GM12878 (cell line): ENCODE measurements around the gene IGSF11. TPM values are rescaled to one million over a fixed set of nuclear protein-coding genes. Genes with fewer than 3 reads are reported as not detected.

Source experiments
- ATAC-seq: fragments of 200-7000 bp; cut with Tn5 transposase; 3 replicates; pipeline ENCODE4 v1.9.1; 2020; ENCODE audit warnings: mild to moderate bottlenecking, moderate library complexity
- BruUV-seq: library from RNA; stranded (reverse); fragments of 400-500 nt; replicated peaks from 2 replicates; lab custom pipeline; 2021; lab: Mats Ljungman, UMichigan
- CTCF ChIA-PET: fragments of 300-600 bp; sonication (Branson Sonifier 250); formaldehyde crosslinking; extraction: SDS; loops from one replicate; lab custom pipeline; 2021; ENCODE audit warnings: inconsistent platforms; lab: Yijun Ruan, JAX
- POLR2A ChIA-PET: fragments of 350-600 bp; formaldehyde crosslinking; extraction: SDS; loops from one replicate; lab custom pipeline; 2021; ENCODE audit warnings: inconsistent platforms; lab: Charles Lee
- RAD21 ChIA-PET: fragments of 300-600 bp; sonication (Branson Sonifier 250); formaldehyde crosslinking; loops from one replicate; lab custom pipeline; 2023; ENCODE audit warnings: antibody characterized with exemption; ENCODE audit not compliant: unreplicated experiment; lab: Charles Lee
- SMC1A ChIA-PET: fragments of 300-600 bp; sonication (Branson Sonifier 250); formaldehyde crosslinking; loops from one replicate; lab custom pipeline; 2023; ENCODE audit not compliant: unreplicated experiment, uncharacterized antibody; lab: Charles Lee
- DNase-seq: peaks from one replicate; pipeline ENCODE4 v3.0.0-alpha.2; 2011; ENCODE audit warnings: low read depth, low spot score
- FAIRE-seq: peaks from 3 replicates; lab custom pipeline; 2011; peaks lifted over from hg19 to GRCh38; lab: Jason Lieb, UNC
- H2AFZ ChIP-seq: 2 replicates; pipeline ENCODE4 v1.6.0; 2011; ENCODE audit warnings: low read depth, low read length, control low read depth; ENCODE audit not compliant: control insufficient read depth
- H3K27ac ChIP-seq: 2 replicates; pipeline ENCODE4 v1.5.1; 2011; ENCODE audit warnings: control low read depth; ENCODE audit not compliant: control insufficient read depth, insufficient read depth
- H3K27me3 ChIP-seq, 2 experiments: replicated peaks in 1 of 2; 2 replicates each; pipeline versions ENCODE4 v1.6.0 to v1.6.1; 2011; ENCODE audit warnings: low read length in 1 of 2; ENCODE audit not compliant: control insufficient read depth in 2 of 2, insufficient read depth in 2 of 2
- H3K36me3 ChIP-seq, 2 experiments: 2 replicates each; pipeline ENCODE4 v1.5.1; 2011; ENCODE audit warnings: low read length in 1 of 2; ENCODE audit not compliant: control insufficient read depth in 2 of 2, insufficient read depth in 2 of 2
- H3K4me1 ChIP-seq: 2 replicates; pipeline ENCODE4 v1.6.1; 2011; ENCODE audit warnings: mild to moderate bottlenecking, low read length, moderate library complexity, mixed read lengths; ENCODE audit not compliant: control insufficient read depth, insufficient read depth
- H3K4me2 ChIP-seq: 2 replicates; pipeline ENCODE4 v1.6.0; 2011; ENCODE audit warnings: control low read depth; ENCODE audit not compliant: control insufficient read depth, insufficient read depth
- H3K4me3 ChIP-seq: fragments of 200-600 bp; sonication (generic); 2 replicates; pipeline ENCODE4 v1.5.1; 2016
- H3K79me2 ChIP-seq: 2 replicates; pipeline ENCODE4 v1.6.0; 2011; ENCODE audit warnings: low read length; ENCODE audit not compliant: control insufficient read depth, insufficient read depth
- H3K9ac ChIP-seq: 2 replicates; pipeline ENCODE4 v1.8.0; 2011; ENCODE audit warnings: low read length, control low read depth, mixed read lengths; ENCODE audit not compliant: control insufficient read depth, insufficient read depth
- H3K9me3 ChIP-seq: replicated peaks from 3 replicates; pipeline ENCODE4 v1.5.1; 2011; ENCODE audit warnings: mild to moderate bottlenecking, low read length; ENCODE audit not compliant: control insufficient read depth, insufficient read depth
- H4K20me1 ChIP-seq: 2 replicates; pipeline ENCODE4 v1.6.0; 2011; ENCODE audit not compliant: control insufficient read depth, insufficient read depth
- BCL11A ChIP-seq: IDR thresholded peaks from 2 replicates; pipeline ENCODE4 v1.6.1; 2011; ENCODE audit warnings: low read depth, low read length
- BMI1 ChIP-seq: fragments of 450-650 bp; IDR thresholded peaks from 2 replicates; pipeline ENCODE4 v1.6.1; 2016; ENCODE audit warnings: mild to moderate bottlenecking, moderate library complexity, borderline replicate concordance
- DPF2 ChIP-seq: fragments of 450-650 bp; IDR thresholded peaks from 2 replicates; pipeline ENCODE4 v1.6.1; 2017; ENCODE audit warnings: mild to moderate bottlenecking
- IKZF1 ChIP-seq: fragments of 450-650 bp; conservative IDR thresholded peaks from 2 replicates; pipeline ENCODE4 v1.6.1; 2017; ENCODE audit warnings: antibody characterized with exemption, mild to moderate bottlenecking
- NR2C1 ChIP-seq: fragments of 450-650 bp; IDR thresholded peaks from 2 replicates; pipeline ENCODE4 v1.6.1; 2017; ENCODE audit warnings: antibody characterized with exemption, mild to moderate bottlenecking, moderate library complexity
- NR2C2 ChIP-seq: IDR thresholded peaks from 2 replicates; pipeline ENCODE4 v1.6.1; 2011; ENCODE audit warnings: borderline replicate concordance, low read depth; ENCODE audit not compliant: control insufficient read depth, insufficient read length
- POLR2A ChIP-seq: IDR thresholded peaks from 2 replicates; pipeline ENCODE4 v1.6.1; 2011; ENCODE audit warnings: low read depth, mild to moderate bottlenecking, low read length
- RUNX3 ChIP-seq: IDR thresholded peaks from 2 replicates; pipeline ENCODE4 v1.6.1; 2012; ENCODE audit warnings: low read length, inconsistent platforms
- SIX5 ChIP-seq: IDR thresholded peaks from 2 replicates; pipeline ENCODE4 v1.6.1; 2011; ENCODE audit warnings: mild to moderate bottlenecking, low read depth, low read length, moderate library complexity; ENCODE audit not compliant: severe bottlenecking
- ZBTB33 ChIP-seq: fragments of 450-650 bp; IDR thresholded peaks from 2 replicates; pipeline ENCODE4 v1.6.1; 2017; ENCODE audit warnings: mild to moderate bottlenecking
- ZNF592 ChIP-seq: fragments of 450-650 bp; IDR thresholded peaks from 2 replicates; pipeline ENCODE4 v1.6.1; 2017; ENCODE audit warnings: mild to moderate bottlenecking, moderate library complexity
- ZNF622 ChIP-seq: fragments of 450-650 bp; IDR thresholded peaks from 2 replicates; pipeline ENCODE4 v1.6.1; 2017; ENCODE audit warnings: mild to moderate bottlenecking, inconsistent platforms
- WGBS: methylation state at CpG from one replicate; pipeline ENCODE4 v1.1.6; 2016; ENCODE audit warnings: low lambda C conversion rate; ENCODE audit not compliant: insufficient replicate concordance, insufficient coverage; ENCODE audit errors: missing lambda C conversion rate; 5-methylcytosine and 5-hydroxymethylcytosine counted together
- in situ Hi-C: fragments of 300-500 bp; cut with MboI; formaldehyde crosslinking; loops from 9 replicates; pipeline ENCODE4 v1.14.3; 2018; ENCODE audit warnings: mixed read lengths
- intact Hi-C: fragments of 100-400 bp; cut with micrococcal nuclease; formaldehyde crosslinking; loops from one replicate; pipeline ENCODE4 v1.14.2; 2022; ENCODE audit not compliant: unreplicated experiment
- polyA plus RNA-seq, 11 experiments: library from polyadenylated mRNA; depleted of rRNA in 4 of 11; unstranded in 6 of 11; stranded (reverse) in 5 of 11; fragments of >200 nt; fragmentation: Nextera tagmentation in 4 of 11; fragmentation: Illumina TruSeq in 1 of 11; extraction: Ambion mirVana in 4 of 11; extraction: Trizol in 1 of 11; gene quantifications; 1 replicate in 1 of 11; 2 replicates in 10 of 11; pipeline versions ENCODE4 v1.2.1 to v1.2.3, GENCODE V29; 2011 to 2016; ENCODE audit warnings: inconsistent platforms in 2 of 11, missing spikeins in 2 of 11, low read depth in 1 of 11
- total RNA-seq, 4 experiments: library from RNA; depleted of rRNA in 3 of 4; stranded (reverse); fragments of >200 nt in 3 of 4; fragmentation: Illumina TruSeq in 1 of 4; extraction: Trizol in 1 of 4; gene quantifications; 2 replicates each; pipeline versions ENCODE4 v1.2.1 to v1.2.3, GENCODE V29; 2013 to 2021
- TF ChIP-seq, protein P1 (sequence below): IDR thresholded peaks from 2 replicates; pipeline ENCODE4 v1.6.1; 2012; ENCODE audit warnings: low read length, inconsistent platforms

The IGSF11 gene
- total and polyA plus RNA-seq, 10 of the 15 experiments (the other 5 are each of a cell fraction or from before 2014, with no cell fraction given), result 0.03 TPM; not detected in 9

DNA sequence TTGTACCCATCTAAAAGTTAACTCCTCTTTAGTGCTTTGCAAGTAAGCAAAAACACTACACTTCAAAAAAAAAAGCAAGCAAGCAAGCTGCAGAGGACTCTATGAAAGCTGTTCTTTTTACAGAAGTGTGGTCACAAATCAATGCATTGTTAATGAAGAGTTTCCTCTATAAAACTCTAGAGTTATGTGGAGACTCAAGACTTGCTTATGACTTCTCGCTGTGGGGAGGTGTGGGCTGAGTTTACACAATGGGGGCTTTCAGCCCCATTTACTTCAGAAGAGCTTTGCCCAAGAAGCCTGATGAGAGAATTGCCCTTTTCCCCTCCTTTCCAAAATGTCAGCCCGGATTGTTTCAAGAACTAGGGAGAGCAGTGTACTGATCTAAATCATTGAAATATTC lies 144.4 kb downstream of the IGSF11 start:
- in situ Hi-C loops, result no loop called here
- Histone ChIP-seq H3K27me3 (no peaks in the 10 kb centered on the region), H3K79me2 (no peaks in the 10 kb centered on the region), H3K9ac (no peak overlapping the region), H3K4me1 (no peaks in the 10 kb centered on the region), H3K4me2 (no peak overlapping the region), H3K4me3 (no peak overlapping the region), H4K20me1 (no peaks in the 10 kb centered on the region), H2AFZ (no peak overlapping the region), H3K27ac (no peak overlapping the region), H3K36me3 (no peaks in the 10 kb centered on the region), H3K9me3 (no peaks in the 10 kb centered on the region)
- ChIA-PET CTCF (interaction anchor here (0.5 kb wide), 1 partner anchor 207 kb away, joined by 3 read pairs; no protein-coding TSS in a partner anchor), POLR2A (no interaction called here), RAD21 (no interaction called here), SMC1A (interaction anchor here (0.6 kb wide), 1 partner anchor 42 kb away, joined by 4 read pairs; no protein-coding TSS in a partner anchor)
- TF ChIP-seq BMI1 (no peak), DPF2 (no peak), NR2C2 (no peak), ZNF622 (no peak), NR2C1 (no peak), BCL11A (no peak), POLR2A (no peak)
- TF ChIP-seq, protein P1, sequence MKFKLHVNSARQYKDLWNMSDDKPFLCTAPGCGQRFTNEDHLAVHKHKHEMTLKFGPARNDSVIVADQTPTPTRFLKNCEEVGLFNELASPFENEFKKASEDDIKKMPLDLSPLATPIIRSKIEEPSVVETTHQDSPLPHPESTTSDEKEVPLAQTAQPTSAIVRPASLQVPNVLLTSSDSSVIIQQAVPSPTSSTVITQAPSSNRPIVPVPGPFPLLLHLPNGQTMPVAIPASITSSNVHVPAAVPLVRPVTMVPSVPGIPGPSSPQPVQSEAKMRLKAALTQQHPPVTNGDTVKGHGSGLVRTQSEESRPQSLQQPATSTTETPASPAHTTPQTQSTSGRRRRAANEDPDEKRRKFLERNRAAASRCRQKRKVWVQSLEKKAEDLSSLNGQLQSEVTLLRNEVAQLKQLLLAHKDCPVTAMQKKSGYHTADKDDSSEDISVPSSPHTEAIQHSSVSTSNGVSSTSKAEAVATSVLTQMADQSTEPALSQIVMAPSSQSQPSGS, result no peak
- no TSS peak for BruUV-seq
- WGBS, result 25% methylated on average over 2 of the region's 2 CpGs
- FAIRE-seq (no peak), DNase-seq (no peak), ATAC-seq (no peak)
- intact Hi-C loops, result no loop called here

DNA sequence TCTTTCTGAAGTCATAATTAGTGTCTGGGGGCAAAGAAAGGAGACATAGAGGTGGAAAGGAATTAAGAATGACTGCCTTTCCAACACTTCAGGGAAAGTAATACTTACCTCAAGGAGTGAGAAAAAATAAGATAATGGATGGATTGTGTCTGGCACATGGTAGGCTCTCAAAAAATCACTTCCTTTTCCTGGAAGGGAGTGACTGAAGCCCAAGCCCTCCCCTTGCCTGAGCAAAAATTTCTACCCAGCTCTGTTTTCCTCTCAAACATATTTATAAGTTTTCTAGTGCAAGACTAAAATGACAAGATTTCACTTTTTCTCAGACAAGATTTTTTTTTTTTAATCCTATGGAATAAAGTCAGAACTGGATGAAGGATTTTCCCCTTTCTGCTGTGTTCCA lies 145.0 kb downstream of the IGSF11 start:
- in situ Hi-C loops, result loop anchor here (10.0 kb wide), 1 partner anchor 345 kb away; no protein-coding TSS in a partner anchor
- no peaks in the 10 kb centered on the region for H3K36me3 ChIP-seq
- DNase-seq (no peak), FAIRE-seq (no peak), ATAC-seq (no peak)
- no TSS peak for BruUV-seq
- intact Hi-C loops, result no loop called here
- H4K20me1 ChIP-seq, result no peaks in the 10 kb centered on the region
- no peak overlapping the region for H3K9ac ChIP-seq
- RAD21 ChIA-PET, result no interaction called here
- no peak overlapping the region for H3K4me3 ChIP-seq
- CTCF ChIA-PET, result interaction anchor here (0.5 kb wide), 1 partner anchor 208 kb away, joined by 3 read pairs; no protein-coding TSS in a partner anchor
- H3K27ac ChIP-seq, result no peak overlapping the region
- H3K27me3 ChIP-seq, result no peaks in the 10 kb centered on the region
- H3K4me1 ChIP-seq, result no peaks in the 10 kb centered on the region
- H3K9me3 ChIP-seq, result no peaks in the 10 kb centered on the region
- no peak overlapping the region for H3K4me2 ChIP-seq
- SMC1A ChIA-PET, result no interaction called here
- POLR2A ChIA-PET, result no interaction called here
- H3K79me2 ChIP-seq, result no peaks in the 10 kb centered on the region
- no peak overlapping the region for H2AFZ ChIP-seq
- TF ChIP-seq RUNX3 (no peak), ZBTB33 (no peak), NR2C2 (no peak), IKZF1 (no peak), SIX5 (no peak), ZNF592 (no peak)
